ENCODE results near the gene EAPP.
"Not testable (repeated sequence)": the region's sequence is repeated elsewhere in the genome, so short reads cannot be mapped to it uniquely, and the experiment has no call there.

Gene EAPP

DNA sequence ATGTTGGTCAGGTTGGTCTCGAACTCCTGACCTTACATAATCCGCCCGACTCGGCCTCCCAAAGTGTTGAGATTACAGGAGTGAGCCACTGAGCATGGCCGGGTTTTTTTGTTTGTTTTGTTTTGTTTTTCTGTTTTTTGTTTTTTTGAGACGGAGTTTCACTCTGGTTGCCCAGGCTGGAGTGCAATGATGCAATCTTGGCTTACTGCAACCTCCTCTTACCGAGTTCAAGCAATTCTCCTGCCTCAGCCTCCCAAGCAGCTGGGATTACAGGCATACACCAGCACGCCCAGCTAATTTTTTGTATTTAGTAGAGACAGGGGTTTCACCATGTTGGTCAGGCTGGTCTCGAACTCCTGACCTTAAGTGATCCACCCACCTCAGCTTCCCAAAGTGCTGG lies 35.5 kb downstream of the EAPP start:
- H3K27ac Mint-ChIP-seq, H3K4me1 Mint-ChIP-seq, H3K9me3 Mint-ChIP-seq, H3K4me3 Mint-ChIP-seq, H3K36me3 Mint-ChIP-seq, H3K27me3 Mint-ChIP-seq: not testable (repeated sequence)

DNA sequence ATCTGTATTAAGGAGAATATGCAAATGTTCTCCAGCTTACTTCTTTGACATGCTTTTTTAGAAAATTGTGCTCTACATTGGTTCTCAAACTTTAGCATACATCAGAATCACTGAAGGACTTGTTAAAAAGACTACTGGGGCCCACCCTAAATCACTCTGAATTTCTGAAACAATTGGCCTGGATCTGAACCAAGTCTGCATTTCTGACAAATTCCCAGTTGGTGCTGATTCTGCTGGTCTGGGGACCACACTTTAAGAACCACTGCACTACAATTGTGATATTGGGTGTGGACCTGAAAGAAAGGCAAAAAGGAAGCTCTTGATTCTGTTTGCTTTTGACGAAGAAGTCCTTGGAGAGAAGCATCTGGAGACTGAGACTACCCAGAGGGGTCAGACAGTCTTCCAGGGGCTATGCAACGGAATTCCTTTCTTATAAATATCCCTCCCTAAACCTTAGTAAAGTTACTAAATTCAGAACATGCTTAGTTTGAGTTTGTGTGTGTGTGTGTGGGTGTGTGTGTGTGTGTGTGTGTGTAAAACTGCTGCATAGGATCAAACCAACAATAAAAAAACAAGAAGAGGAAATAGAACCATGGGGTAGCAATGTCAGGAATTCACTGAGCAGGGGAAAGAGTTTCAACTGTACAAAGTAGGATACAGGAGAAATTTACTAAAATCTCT lies 36.8 kb downstream of the EAPP start:
- Mint-ChIP-seq H3K27ac (no peak overlapping the region), H3K9me3 (no peaks in the 10 kb centered on the region), H3K27me3 (no peaks in the 10 kb centered on the region), H3K4me3 (no peak overlapping the region), H3K36me3 (no peaks in the 10 kb centered on the region), H3K4me1 (no peaks in the 10 kb centered on the region)

DNA sequence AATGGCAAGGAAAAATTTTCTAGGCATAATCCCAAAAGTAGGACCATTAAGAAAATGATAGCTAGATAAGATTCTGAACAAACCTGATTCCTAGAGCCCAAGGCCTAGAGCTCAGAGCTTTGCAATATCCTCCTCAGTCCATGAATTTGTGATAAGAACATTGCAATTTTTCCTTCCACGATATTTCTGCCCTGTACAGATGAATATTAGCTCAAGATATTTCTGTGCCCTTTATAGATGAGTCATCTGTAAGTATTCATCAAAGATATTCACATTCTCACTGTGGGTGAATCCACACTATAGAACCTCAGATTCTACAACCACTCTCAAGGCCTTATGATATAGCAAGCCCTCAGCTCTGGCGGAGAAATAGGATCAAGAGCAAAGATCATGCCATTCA lies 37.5 kb downstream of the EAPP start:
- H3K27ac Mint-ChIP-seq, result no peak overlapping the region
- no peaks in the 10 kb centered on the region for H3K4me1 Mint-ChIP-seq
- H3K9me3 Mint-ChIP-seq, result no peaks in the 10 kb centered on the region
- no peak overlapping the region for H3K4me3 Mint-ChIP-seq
- no peaks in the 10 kb centered on the region for H3K27me3 Mint-ChIP-seq
- no peaks in the 10 kb centered on the region for H3K36me3 Mint-ChIP-seq

DNA sequence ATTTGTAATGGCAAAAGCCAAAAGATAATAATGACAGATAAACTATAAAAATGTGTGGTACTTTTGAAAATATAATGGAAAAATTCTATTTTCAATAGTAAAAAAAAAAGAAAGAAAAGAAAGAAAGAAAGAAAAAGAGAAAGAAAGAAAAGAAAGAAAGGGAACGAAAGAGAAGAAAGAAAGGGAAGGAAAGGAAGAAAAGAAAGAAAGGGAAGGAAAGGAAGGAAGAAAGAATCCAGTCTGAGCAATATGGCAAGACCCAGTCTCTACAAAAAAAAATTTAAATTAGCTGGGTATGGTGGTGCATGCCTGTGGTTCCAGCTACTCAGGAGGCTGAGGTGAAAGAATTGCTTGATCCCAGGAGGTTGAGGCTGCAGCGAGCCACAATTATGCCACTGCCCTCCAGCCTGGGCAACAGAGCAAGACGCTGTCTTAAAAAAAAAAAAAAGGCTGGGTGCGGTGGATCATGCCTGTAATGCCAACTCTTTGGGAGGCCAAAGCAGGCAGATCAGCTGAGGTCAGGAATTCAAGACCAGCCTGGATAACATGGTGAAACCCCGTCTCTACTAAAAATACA lies 38.4 kb downstream of the EAPP start:
- H3K27ac Mint-ChIP-seq, result no peak overlapping the region
- no peaks in the 10 kb centered on the region for H3K27me3 Mint-ChIP-seq
- no peak overlapping the region for H3K4me3 Mint-ChIP-seq
- H3K9me3 Mint-ChIP-seq, result no peaks in the 10 kb centered on the region
- no peaks in the 10 kb centered on the region for H3K4me1 Mint-ChIP-seq
- H3K36me3 Mint-ChIP-seq, result no peaks in the 10 kb centered on the region

DNA sequence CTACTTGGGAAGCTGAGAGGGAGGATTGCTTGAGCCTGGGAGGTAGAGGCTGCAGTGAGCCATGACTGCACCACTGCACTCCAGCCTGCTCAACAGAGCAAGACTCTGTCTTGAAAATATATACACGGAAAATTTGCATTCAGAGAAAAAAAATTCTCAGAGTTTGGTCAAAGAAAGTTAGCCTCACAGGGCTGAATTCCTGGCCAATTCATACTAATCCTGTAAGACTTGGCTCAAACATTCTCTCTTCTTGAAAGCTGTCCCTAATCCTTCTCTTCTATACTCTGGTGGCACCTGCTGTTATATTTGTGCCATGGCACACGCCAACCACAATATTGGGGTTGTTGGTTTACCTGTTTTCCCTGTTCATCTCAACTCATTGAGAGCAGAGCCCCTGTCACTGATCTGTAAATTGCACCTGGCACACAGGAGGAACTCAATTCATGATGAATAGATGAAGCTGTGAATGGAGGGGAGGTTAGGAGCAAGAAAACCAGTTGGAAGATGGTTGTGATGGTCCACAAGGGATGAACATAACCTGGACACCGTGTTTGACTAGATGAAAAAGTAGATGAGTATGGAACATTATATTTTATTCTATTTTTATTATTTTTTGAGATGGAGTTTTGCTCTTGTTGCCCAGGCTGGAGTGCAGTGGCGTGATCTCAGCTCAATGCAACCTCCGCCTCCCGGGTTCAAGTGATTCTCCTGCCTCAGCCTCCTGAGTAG lies 40.7 kb downstream of the EAPP start:
- no peaks in the 10 kb centered on the region for H3K9me3 Mint-ChIP-seq
- H3K27ac Mint-ChIP-seq, result no peak overlapping the region
- no peak overlapping the region for H3K4me3 Mint-ChIP-seq

DNA sequence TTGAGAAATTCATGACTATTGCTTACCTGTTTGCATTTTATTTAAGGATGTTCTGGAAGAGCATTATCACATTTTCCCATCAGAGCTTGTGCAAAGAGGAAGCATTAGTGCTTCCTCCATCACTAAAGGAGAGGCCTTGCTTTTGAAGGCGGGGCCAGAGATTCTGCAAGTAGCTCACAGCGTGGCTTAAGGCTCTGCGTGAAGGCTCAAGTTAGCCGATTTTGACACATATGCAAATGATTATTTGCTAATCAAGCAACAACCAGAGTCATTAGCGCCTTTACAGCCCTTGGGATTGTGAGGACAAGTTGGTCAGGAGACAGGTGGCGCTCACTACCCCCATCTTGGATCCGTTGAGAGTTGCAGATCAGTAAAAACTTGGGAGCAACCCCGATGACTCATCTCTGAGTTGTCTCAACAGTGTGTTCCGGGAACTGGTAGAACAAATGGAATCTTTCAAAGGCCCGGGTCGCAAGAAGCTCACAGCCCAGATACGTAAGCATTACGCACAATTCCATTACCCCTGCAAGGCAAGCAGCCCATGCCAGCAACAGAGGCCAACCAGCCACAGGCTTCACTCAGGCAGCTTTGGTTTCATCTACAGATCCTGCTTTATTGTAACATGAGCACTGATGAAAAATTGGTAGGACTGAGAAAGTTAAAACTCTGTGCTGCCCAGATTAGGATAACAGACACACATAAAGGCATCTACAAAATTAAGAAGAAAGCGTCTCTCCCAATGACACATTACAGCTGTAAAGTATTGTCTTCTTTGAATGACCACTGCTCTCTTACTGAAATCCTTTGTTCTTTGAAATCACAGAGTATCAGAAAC lies 42.6 kb downstream of the EAPP start:
- no peak overlapping the region for H3K27ac Mint-ChIP-seq
- no peaks in the 10 kb centered on the region for H3K27me3 Mint-ChIP-seq
- H3K9me3 Mint-ChIP-seq, result no peaks in the 10 kb centered on the region
- H3K36me3 Mint-ChIP-seq, result no peaks in the 10 kb centered on the region
- no peak overlapping the region for H3K4me3 Mint-ChIP-seq
- H3K4me1 Mint-ChIP-seq, result no peaks in the 10 kb centered on the region

More for the DNA sequence above, 40.7 kb downstream of the EAPP start:
- no peaks in the 10 kb centered on the region for H3K36me3 Mint-ChIP-seq
- no peaks in the 10 kb centered on the region for H3K27me3 Mint-ChIP-seq
- no peaks in the 10 kb centered on the region for H3K4me1 Mint-ChIP-seq

DNA sequence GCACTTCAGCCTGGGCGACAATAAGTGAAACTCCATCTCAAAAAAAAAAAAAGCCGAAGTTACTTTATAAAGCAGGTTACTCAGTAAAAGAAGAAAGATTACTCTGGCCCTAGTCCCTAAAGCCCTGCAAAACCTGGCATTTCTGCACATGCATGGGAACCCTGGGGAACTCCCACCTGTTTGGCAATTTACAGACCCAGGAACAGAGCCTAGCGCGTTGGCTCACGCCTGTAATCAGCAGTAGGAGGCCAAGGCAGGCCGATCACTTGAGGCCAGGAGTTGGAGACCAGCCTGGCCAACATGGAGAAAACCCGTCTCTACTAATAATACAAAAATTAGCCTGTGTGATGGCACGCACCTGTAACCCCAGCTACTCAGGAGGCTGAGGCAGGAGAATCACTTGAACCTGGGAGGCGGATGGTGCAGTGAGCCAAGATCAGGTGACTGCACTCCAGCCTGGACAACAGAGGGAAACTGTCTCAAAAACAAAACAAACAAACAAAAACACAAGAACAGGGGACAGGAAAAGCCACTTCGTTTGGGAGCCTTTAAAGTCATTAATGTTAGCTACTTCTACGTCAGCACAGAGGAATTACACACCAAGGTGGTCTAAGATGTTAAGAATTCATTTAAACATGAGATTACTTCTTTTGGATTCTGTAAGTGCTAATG lies 43.4 kb downstream of the EAPP start:
- no peaks in the 10 kb centered on the region for H3K36me3 Mint-ChIP-seq
- H3K27ac Mint-ChIP-seq, result no peak overlapping the region
- H3K4me3 Mint-ChIP-seq, result no peak overlapping the region
- no peaks in the 10 kb centered on the region for H3K27me3 Mint-ChIP-seq
- H3K4me1 Mint-ChIP-seq, result no peaks in the 10 kb centered on the region
- H3K9me3 Mint-ChIP-seq, result no peaks in the 10 kb centered on the region

DNA sequence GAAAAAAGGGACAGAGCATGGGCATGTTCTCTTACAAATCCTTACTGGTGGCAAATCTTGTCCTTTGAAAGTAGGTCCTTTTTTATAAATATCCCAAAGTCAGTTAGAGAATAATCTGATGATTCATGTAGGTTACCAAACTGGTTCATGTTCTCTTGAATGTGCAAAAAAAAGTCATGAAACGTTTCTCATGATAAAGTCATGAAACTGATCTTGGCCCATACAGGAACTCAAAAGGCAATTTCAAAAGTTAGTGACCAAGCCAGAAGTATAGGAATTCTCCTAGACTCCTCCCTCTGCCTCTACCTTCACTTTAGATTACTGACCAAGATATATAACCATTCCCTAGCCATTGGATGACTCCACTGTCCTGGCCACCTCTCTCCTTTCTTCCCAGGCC lies 50.2 kb downstream of the EAPP start:
- Mint-ChIP-seq H3K9me3 (no peaks in the 10 kb centered on the region), H3K4me1 (no peaks in the 10 kb centered on the region), H3K27ac (no peak overlapping the region), H3K4me3 (no peak overlapping the region), H3K36me3 (no peaks in the 10 kb centered on the region), H3K27me3 (no peaks in the 10 kb centered on the region)

DNA sequence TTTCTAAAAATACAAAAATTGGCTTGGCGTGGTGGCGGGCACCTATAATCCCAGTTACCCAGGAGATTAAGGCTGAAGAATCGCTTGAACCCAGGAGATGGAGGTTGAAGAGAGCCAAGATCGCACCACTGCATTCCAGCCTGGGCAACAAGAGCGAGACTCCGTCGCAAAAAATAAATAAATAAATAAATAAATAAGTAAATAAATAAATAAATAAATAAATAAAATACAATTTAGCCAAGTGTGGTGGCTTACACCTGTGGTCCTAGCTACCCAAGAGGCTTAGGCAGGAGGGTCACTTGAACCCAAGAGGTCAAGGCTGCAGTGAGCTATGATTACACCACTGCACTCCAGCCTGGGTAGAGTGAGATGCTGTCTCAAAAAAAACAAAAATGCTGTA lies 51.0 kb downstream of the EAPP start:
- Mint-ChIP-seq H3K36me3 (no peaks in the 10 kb centered on the region), H3K9me3 (no peaks in the 10 kb centered on the region), H3K4me1 (no peaks in the 10 kb centered on the region), H3K27me3 (no peaks in the 10 kb centered on the region), H3K27ac (no peak overlapping the region), H3K4me3 (no peak overlapping the region)

DNA sequence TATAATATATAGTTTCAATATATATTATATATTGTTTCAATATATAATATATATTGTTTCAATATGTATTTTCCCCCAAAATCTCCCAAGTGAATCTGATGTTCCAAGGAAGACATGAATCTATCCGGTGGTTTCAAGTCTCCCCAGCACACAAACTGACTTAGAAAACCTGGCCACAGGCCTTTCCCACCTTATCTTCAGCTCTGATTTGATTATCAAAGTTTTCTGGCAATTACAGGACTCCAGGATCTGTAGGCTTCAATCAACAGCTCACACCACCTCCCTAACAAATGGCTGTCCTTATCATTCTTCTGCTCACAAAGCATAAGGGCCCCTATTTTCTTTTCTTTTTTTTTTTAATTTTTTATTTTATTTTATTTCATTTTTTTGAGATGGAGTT lies 54.8 kb downstream of the EAPP start:
- no peak overlapping the region for H3K4me3 Mint-ChIP-seq
- H3K27me3 Mint-ChIP-seq, result no peaks in the 10 kb centered on the region
- no peaks in the 10 kb centered on the region for H3K36me3 Mint-ChIP-seq
- no peak overlapping the region for H3K27ac Mint-ChIP-seq
- H3K9me3 Mint-ChIP-seq, result no peaks in the 10 kb centered on the region
- no peaks in the 10 kb centered on the region for H3K4me1 Mint-ChIP-seq

DNA sequence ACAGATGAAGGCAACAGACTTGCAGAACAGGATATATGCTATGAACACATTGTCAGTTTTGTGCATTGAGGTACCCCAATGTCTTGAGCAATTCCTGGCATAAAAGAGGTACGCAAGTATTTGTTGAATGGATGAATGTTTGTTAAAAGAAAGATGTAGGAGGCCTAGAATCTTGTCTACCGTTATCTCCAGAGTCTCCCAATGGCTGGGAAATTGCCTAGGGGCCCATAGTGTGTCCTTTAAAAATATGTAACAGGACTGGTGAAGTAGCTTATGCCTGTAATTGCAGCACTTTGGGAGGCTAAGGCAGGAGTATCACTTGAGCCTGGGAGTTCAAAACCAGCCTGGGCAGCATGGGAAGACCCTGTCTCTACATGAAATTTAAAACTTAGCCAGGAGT lies 57.0 kb downstream of the EAPP start:
- no peaks in the 10 kb centered on the region for H3K36me3 Mint-ChIP-seq
- no peak overlapping the region for H3K27ac Mint-ChIP-seq

DNA sequence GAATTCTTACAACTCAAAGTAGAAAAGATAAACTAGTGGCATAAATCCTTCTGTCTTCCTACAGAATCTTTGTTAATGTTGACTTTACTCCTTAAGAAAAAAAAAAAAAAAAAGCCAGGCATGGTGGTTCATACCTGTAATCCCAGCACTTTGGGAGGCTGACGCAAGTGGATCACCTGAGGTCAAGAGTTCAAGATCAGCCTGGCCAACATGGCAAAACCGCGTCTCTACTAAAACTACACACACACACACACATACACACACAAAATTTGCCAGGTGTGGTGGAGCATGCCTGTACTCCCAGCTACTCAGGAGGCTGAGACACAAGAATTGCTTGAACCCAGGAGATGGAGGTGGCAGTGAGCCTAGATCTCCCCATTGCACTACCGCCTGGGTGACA lies 59.8 kb downstream of the EAPP start:
- Mint-ChIP-seq H3K27ac (no peak overlapping the region), H3K27me3 (no peaks in the 10 kb centered on the region), H3K4me3 (no peak overlapping the region)

More for the DNA sequence above, 57.0 kb downstream of the EAPP start:
- Mint-ChIP-seq H3K4me1 (no peaks in the 10 kb centered on the region), H3K4me3 (no peak overlapping the region), H3K27me3 (no peaks in the 10 kb centered on the region), H3K9me3 (no peaks in the 10 kb centered on the region)

DNA sequence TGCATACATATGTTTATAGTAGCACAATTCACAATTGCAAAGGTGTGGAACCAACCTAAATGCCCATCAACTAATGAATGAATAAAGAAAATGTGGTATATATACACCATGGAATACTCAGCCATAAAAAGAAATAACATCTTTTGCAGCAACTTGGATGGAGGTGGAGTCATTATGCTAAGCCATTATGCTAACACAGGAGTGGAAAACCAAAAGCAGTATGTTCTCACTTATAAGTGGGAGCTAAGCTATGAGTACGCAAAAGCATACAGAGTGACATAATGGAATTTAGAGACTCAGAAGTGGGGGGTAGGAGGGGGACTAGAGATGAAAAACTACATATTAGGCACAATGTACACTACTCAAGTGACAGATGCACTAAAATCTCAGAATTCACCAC lies 61.2 kb downstream of the EAPP start:
- Mint-ChIP-seq H3K9me3 (no peaks in the 10 kb centered on the region), H3K27ac (no peak overlapping the region), H3K36me3 (no peaks in the 10 kb centered on the region)

More for the DNA sequence above, 59.8 kb downstream of the EAPP start:
- H3K36me3 Mint-ChIP-seq, result no peaks in the 10 kb centered on the region
- H3K4me1 Mint-ChIP-seq, result no peaks in the 10 kb centered on the region
- H3K9me3 Mint-ChIP-seq, result no peaks in the 10 kb centered on the region

DNA sequence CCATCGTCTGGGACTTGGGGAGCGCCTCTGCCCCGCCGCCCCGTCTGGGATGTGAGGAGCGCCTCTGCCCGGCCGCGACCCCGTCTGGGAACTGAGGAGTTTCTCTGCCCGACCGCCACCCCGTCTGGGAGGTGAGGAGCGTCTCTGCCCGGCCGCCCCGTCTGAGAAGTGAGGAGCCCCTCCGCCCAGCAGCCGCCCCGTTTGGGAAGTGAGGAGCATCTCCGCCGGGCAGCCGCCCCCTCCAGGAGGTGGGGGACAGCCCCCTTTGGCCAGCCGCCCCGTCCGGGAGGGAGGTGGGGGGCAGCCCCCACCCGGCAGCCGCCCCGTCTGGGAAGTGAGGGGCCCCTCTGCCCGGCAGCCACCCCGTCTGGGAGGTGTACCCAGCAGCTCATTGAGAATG lies 63.5 kb downstream of the EAPP start:
- not testable (repeated sequence) for H3K27ac Mint-ChIP-seq, H3K27me3 Mint-ChIP-seq, H3K36me3 Mint-ChIP-seq, H3K9me3 Mint-ChIP-seq, H3K4me1 Mint-ChIP-seq, H3K4me3 Mint-ChIP-seq

More for the DNA sequence above, 61.2 kb downstream of the EAPP start:
- Mint-ChIP-seq H3K4me1 (no peaks in the 10 kb centered on the region), H3K27me3 (no peaks in the 10 kb centered on the region), H3K4me3 (no peak overlapping the region)

DNA sequence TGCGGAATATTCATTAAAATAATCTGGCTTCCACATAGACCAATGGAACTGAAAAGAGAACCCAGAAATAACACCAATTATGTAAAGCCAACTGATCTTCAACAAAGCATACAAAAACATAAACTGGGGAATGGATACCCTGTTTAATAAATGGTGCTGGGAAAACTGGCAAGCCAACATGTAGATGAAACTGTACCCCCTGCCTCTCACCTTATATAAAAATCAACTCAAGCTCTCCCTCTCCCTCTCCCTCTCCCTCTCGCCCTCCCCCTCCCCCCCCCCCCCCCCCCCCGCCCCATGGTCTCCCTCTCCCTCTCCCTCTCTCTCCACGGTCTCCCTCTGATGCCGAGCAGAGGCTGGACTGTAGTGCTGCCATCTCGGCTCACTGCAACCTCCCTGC lies 64.3 kb downstream of the EAPP start:
- no peaks in the 10 kb centered on the region for H3K4me1 Mint-ChIP-seq
- H3K36me3 Mint-ChIP-seq, result no peaks in the 10 kb centered on the region
- no peak overlapping the region for H3K4me3 Mint-ChIP-seq
- no peaks in the 10 kb centered on the region for H3K9me3 Mint-ChIP-seq
- H3K27me3 Mint-ChIP-seq, result no peaks in the 10 kb centered on the region
- no peak overlapping the region for H3K27ac Mint-ChIP-seq

All from activated naive CD4-positive, alpha-beta T cell treated with anti-CD3 and anti-CD28 coated beads, Interleukin-2, amount 50 U/mL, for 24 hours (primary cell).